Stimulated activated CD8-positive, alpha-beta memory T cell treated with anti-CD3 and anti-CD28 coated beads, Interleukin-12 subunit alpha, Interleukin-12 subunit beta, amount 100 ng/mL, for 4 hours (primary cell): ENCODE data around the gene HEPHL1.
"Not testable (repeated sequence)": the region's sequence is repeated elsewhere in the genome, so short reads cannot be mapped to it uniquely, and the experiment has no call there.

Source experiments
- DNase-seq: peaks from one replicate; pipeline ENCODE4 v3.0.0-alpha.2; 2020; ENCODE audit warnings: low read depth

Gene HEPHL1

DNA sequence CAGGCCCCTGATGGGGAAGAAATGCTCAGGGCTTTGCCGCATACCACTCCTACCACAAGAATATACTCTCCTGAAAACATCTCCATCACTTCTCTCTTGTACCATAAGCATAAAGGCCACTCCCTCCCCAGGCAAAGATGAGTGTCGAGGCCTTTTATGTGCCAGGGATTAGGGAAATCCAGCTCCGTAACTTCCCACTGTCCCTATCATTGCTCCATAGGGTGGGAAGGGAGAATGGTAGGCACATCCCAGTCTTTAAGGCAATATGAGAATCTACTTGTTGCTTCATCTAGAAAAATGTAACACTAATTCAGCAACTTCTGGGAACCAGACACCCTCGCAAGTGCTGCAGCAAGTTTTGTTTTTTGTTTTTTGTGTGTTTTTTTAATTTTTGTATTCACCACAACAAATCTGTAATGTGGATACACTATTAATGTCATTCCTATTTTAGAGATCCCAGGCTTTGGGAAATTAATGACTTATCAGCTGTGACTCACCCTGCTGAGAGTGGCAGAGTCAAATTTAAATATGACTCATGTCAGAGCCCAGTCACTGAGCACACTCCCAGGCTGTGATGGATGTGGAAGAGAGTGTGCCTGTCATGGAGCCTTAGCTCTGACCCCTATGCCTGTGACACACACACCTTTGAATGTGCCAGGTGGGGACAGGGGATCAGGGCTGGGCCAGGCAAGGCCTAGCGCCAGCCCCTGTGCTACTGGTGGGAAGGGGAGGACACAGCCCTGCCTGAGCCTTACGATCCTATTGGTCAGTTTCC, 130.9 kb downstream of the HEPHL1 start:
- DNase-seq: no peak

DNA sequence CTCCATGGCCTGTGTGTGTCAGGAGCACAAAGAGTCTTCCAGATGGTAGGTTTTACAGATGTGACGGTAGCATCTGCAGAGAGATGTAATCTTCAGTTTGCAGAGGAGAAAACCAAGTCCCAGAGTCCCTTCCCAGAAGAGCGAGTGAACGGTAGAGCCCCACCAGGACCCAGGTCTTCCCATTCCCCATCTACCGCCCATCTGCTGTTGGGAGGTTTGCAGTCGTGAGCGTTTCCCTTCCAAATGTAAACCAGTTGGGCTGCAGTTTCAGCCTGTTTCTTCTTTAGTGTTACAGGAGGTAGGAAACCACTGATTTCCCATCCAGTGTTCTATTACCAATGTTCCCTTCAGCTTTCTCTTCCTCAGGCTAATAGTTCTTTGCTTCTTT, 131.5 kb downstream of the HEPHL1 start:
- no peak for DNase-seq

DNA sequence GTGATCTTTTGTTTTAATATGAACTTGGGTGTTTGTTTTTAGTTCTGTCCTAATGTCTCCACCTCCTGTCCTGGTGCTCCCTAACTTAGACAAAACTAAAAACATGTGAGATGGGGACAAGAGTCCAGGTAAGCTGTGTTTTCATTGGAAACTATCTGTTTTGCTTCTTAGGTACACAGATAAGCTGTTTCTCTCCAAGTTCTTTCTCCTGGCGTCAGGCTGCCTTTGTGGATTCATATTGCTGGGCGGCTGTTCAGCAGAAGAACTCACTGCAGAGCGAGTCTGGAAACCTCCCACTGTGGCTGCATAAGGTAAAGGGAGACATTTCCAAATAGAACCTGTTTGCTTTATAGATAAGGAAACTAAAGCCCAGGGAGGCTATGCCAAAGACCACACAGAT, 132.2 kb downstream of the HEPHL1 start:
- DNase-seq: no peak

DNA sequence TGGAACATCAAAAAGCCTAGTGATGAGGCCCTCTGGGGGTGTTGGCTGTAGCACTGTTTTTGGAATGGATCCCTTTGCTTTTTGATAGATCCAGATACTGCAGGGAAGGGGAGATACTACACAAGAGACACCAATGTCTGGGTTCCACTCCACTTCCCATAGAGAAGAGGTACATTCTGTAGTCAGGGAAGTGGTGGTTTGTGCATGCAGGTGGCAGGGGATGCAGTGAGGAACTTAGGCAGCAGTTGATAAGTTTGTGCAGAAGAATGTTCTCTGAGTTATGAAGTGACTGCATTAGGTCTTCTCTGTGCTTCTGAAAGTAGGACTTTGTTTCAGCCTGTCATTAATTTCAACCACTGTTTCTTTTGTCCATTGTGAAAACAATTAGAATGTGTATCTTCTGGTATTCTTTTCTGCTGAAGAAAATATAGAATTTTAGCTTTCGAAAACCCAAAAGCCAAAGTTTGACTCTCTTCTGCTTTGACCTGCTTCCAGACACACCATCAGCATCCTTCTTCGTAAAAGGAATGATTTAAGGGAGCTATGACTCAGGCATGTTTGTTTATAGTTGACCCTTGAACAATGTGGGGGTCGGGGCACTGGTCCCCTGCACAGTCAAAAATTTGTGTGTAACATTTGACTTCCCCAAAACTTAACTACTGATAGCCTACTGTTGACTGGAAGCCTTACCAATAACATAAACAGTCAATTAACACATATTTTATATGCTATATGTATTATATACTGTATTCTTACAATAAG, 133.1 kb downstream of the HEPHL1 start:
- no peak for DNase-seq

DNA sequence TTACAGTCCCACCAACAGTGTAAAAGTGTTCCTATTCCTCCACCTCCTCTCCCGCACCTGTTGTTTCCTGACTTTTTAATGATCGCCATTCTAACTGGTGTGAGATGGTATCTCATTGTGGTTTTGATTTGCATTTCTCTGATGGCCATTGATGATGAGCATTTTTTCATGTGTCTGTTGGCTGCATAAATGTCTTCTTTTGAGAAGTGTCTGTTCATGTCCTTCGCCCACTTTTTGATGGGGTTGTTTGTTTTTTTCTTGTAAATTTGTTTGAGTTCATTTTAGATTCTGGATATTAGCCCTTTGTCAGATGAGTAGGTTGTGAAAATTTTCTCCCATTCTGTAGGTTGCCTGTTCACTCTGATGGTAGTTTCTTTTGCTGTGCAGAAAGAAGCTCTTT, 136.2 kb downstream of the HEPHL1 start:
- not testable (repeated sequence) for DNase-seq
